ENCODE data around the gene CACNA1F.

CACNA1F gene

GRCh38 chrX:49165901-49166881 lies 66.9 kb downstream of the CACNA1F start:
- Histone ChIP-seq H3K9me3 (ENCODE audit: control insufficient read depth, low read length) (no peaks in the 10 kb centered on the region), H3K4me1 (ENCODE audit: control insufficient read depth, insufficient read depth, low read length, poor library complexity, severe bottlenecking) (peaks cover 2% of the 10 kb centered on the region), H3K27ac (ENCODE audit: low read depth, low read length, severe bottlenecking) (peak overlapping the region; percentile 69), H3K4me3 (ENCODE audit: extremely low read depth, insufficient read depth, low read length, poor library complexity, severe bottlenecking) (peak overlapping the region; percentile 11), H3K36me3 (ENCODE audit: control insufficient read depth, insufficient read depth, low read length) (no peaks in the 10 kb centered on the region)
- 7 to 12% methylated on average over 15 to 44 of the region's 61 CpGs for WGBS, 2 experiments (ENCODE audit: insufficient coverage in 2 of 2)

DNA sequence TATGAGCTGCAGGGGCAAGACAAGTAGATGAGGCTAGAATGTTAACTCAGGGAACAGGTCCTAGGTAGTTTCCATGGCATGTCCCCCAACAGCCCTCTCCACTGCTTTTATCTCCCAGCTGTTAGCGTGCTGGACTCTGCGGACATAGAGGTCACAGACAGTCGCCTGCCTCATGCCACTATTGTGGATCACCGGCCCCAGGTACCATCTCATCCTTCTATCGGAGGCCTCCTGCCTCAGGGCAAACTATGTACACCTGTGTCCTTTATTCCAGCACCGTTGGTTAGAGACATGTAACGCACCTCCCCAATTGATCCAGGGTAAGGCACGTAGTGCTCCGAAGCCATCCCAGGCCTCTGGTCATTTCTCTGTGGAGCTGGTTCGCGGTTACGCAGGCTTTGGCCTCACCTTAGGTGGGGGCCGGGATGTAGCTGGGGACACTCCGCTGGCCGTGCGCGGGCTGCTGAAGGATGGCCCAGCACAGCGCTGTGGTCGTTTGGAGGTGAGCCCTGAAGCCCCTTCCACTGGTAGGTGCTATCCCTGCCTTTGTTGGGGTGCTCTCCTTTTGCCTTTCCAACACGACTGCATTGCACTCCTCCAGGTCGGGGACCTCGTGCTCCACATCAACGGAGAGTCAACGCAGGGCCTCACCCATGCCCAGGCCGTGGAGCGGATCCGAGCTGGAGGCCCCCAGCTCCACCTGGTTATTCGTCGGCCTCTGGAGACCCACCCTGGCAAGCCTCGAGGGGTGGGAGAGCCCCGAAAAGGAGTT lies 68.4 kb downstream of the CACNA1F start:
- H3K36me3 ChIP-seq (ENCODE audit: control insufficient read depth, insufficient read depth, low read length), result no peaks in the 10 kb centered on the region
- no peaks in the 10 kb centered on the region for H3K9me3 ChIP-seq (ENCODE audit: control insufficient read depth, low read length)
- no peak overlapping the region for H3K4me3 ChIP-seq (ENCODE audit: extremely low read depth, insufficient read depth, low read length, poor library complexity, severe bottlenecking)
- H3K27ac ChIP-seq (ENCODE audit: low read depth, low read length, severe bottlenecking), result no peak overlapping the region
- H3K4me1 ChIP-seq (ENCODE audit: control insufficient read depth, insufficient read depth, low read length, poor library complexity, severe bottlenecking), result peaks cover 2% of the 10 kb centered on the region
- WGBS, 2 experiments (ENCODE audit: insufficient coverage in 2 of 2), result 95% methylated on average over 16 to 27 of the region's 31 CpGs

DNA sequence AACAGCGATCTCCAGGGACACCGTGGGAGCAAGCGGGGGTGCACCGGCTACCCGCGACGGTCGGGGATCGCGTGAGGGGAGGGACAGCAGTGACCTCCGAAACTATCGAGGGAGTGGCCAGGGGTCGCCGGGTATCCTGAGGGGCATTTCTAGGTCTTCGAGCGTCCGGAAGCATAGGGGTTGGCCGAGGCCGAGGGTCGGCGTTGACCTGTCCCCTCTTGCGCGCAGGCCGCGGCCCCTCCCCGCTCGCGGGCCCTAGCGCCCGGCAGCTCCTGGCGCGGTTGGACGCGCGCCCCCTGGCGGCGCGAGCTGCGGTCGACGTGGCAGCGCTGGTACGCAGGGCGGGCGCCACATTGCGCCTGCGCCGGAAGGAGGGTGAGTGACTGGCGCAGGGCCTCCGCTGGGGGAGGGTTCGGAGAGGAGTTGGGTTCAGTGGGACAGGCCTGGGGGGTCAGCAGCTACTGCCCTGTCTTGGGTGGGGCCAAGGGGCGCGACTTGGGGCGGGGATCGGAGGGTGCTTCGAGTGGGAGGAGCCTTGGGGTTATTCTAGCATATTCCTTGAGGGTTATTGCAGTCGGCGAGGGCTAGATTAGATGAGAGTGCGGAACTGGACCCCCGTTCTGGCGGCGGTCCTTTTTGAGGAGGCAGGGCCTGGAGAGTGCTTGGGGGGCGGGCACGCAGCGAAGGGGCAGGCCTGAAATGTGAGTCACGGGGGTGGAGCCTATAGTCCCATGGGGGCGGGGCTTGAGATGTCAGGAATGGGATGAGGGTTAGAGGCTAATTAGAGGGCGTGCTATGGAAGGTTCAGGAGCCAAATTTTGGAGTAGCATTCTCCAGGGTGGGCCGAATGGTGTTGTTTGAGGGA lies 69.4 kb downstream of the CACNA1F start:
- H3K4me3 ChIP-seq (ENCODE audit: extremely low read depth, insufficient read depth, low read length, poor library complexity, severe bottlenecking), result peak overlapping the region; percentile 28
- H3K36me3 ChIP-seq (ENCODE audit: control insufficient read depth, insufficient read depth, low read length), result no peaks in the 10 kb centered on the region
- H3K27ac ChIP-seq (ENCODE audit: low read depth, low read length, severe bottlenecking), result peak overlapping the region; percentile 87
- WGBS, 2 experiments (ENCODE audit: insufficient coverage in 2 of 2), result 5 to 19% methylated on average over 20 to 31 of the region's 69 CpGs
- no peaks in the 10 kb centered on the region for H3K9me3 ChIP-seq (ENCODE audit: control insufficient read depth, low read length)
- H3K4me1 ChIP-seq (ENCODE audit: control insufficient read depth, insufficient read depth, low read length, poor library complexity, severe bottlenecking), result peaks cover 2% of the 10 kb centered on the region

GRCh38 chrX:49162620-49163019 lies 70.5 kb downstream of the CACNA1F start, which contains the start of gene MAGIX:
MAGIX (plus strand) TSS chrX:49162758; CDS start chrX:49162890, 132 bp downstream.
- Histone ChIP-seq H3K9me3 (ENCODE audit: control insufficient read depth, low read length) (no peaks in the 10 kb centered on the region), H3K27ac (ENCODE audit: low read depth, low read length, severe bottlenecking) (no peak within 1 kb of the TSS), H3K4me1 (ENCODE audit: control insufficient read depth, insufficient read depth, low read length, poor library complexity, severe bottlenecking) (peaks cover 2% of the 10 kb centered on the region), H3K36me3 (ENCODE audit: control insufficient read depth, insufficient read depth, low read length) (no peaks in the 10 kb centered on the region), H3K4me3 (ENCODE audit: extremely low read depth, insufficient read depth, low read length, poor library complexity, severe bottlenecking) (peak within 1 kb of the TSS; percentile 5)
- 54 to 67% methylated on average over 13 to 14 of the region's 28 CpGs for WGBS, 2 experiments (ENCODE audit: insufficient coverage in 2 of 2)

DNA sequence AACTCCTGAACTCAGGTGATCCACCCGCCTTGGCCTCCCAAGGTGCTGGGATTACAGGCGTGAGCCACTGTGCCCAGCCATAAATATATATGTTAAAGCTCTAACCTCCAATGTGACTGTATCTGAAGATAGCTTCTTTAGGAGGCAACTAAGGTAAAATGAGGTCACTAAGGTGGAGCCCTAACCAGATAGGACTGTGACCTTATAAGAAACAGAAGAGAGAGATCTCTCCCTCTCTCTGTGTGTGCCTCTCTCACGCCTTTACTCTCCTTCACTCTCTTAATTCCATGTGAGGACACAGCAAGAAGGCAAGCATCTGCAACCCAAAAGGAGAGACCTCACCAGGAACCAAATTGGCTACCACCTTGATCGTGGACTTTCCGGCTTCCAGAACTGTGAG lies 71.5 kb downstream of the CACNA1F start:
- H3K36me3 ChIP-seq (ENCODE audit: control insufficient read depth, insufficient read depth, low read length), result no peaks in the 10 kb centered on the region
- no peaks in the 10 kb centered on the region for H3K4me1 ChIP-seq (ENCODE audit: control insufficient read depth, insufficient read depth, low read length, poor library complexity, severe bottlenecking)
- no peaks in the 10 kb centered on the region for H3K9me3 ChIP-seq (ENCODE audit: control insufficient read depth, low read length)
- 83 to 100% methylated on average over 1 to 2 of the region's 5 CpGs for WGBS, 2 experiments (ENCODE audit: insufficient coverage in 2 of 2)
- H3K4me3 ChIP-seq (ENCODE audit: extremely low read depth, insufficient read depth, low read length, poor library complexity, severe bottlenecking), result no peak overlapping the region
- no peak overlapping the region for H3K27ac ChIP-seq (ENCODE audit: low read depth, low read length, severe bottlenecking)

GRCh38 chrX:49160908-49161307 lies 72.2 kb downstream of the CACNA1F start:
- H3K9me3 ChIP-seq (ENCODE audit: control insufficient read depth, low read length), result no peaks in the 10 kb centered on the region
- no CpG with 5 or more reads among the region's 2 CpGs for WGBS, 2 experiments (ENCODE audit: insufficient coverage in 2 of 2)
- H3K27ac ChIP-seq (ENCODE audit: low read depth, low read length, severe bottlenecking), result no peak overlapping the region
- H3K4me3 ChIP-seq (ENCODE audit: extremely low read depth, insufficient read depth, low read length, poor library complexity, severe bottlenecking), result no peak overlapping the region
- H3K4me1 ChIP-seq (ENCODE audit: control insufficient read depth, insufficient read depth, low read length, poor library complexity, severe bottlenecking), result no peaks in the 10 kb centered on the region
- H3K36me3 ChIP-seq (ENCODE audit: control insufficient read depth, insufficient read depth, low read length), result no peaks in the 10 kb centered on the region

- Histone ChIP-seq H3K4me1 (ENCODE audit: control insufficient read depth, insufficient read depth, low read length, poor library complexity, severe bottlenecking) (peaks cover 3% of the 10 kb centered on the region), H3K36me3 (ENCODE audit: control insufficient read depth, insufficient read depth, low read length) (no peaks in the 10 kb centered on the region), H3K4me3 (ENCODE audit: extremely low read depth, insufficient read depth, low read length, poor library complexity, severe bottlenecking) (no peak overlapping the region), H3K27ac (ENCODE audit: low read depth, low read length, severe bottlenecking) (no peak overlapping the region), H3K9me3 (ENCODE audit: control insufficient read depth, low read length) (no peaks in the 10 kb centered on the region)
- 89 to 90% methylated on average over 4 to 22 of the region's 25 CpGs for WGBS, 2 experiments (ENCODE audit: insufficient coverage in 2 of 2)
These were observed 75.9 kb downstream of the CACNA1F start for GRCh38 chrX:49157194-49157593.

- Histone ChIP-seq H3K27ac (ENCODE audit: low read depth, low read length, severe bottlenecking) (peak overlapping the region; percentile 98), H3K9me3 (ENCODE audit: control insufficient read depth, low read length) (no peaks in the 10 kb centered on the region), H3K36me3 (ENCODE audit: control insufficient read depth, insufficient read depth, low read length) (no peaks in the 10 kb centered on the region), H3K4me3 (ENCODE audit: extremely low read depth, insufficient read depth, low read length, poor library complexity, severe bottlenecking) (peak overlapping the region; percentile 35), H3K4me1 (ENCODE audit: control insufficient read depth, insufficient read depth, low read length, poor library complexity, severe bottlenecking) (peaks cover 3% of the 10 kb centered on the region)
- 7 to 12% methylated on average over 19 to 41 of the region's 65 CpGs for WGBS, 2 experiments (ENCODE audit: insufficient coverage in 2 of 2)
These were observed 77.0 kb downstream of the CACNA1F start for GRCh38 chrX:49155900-49156837.

GRCh38 chrX:49155243-49155899 lies 77.8 kb downstream of the CACNA1F start:
- H3K4me1 ChIP-seq (ENCODE audit: control insufficient read depth, insufficient read depth, low read length, poor library complexity, severe bottlenecking), result peaks cover 3% of the 10 kb centered on the region
- peak overlapping the region; percentile 35 for H3K4me3 ChIP-seq (ENCODE audit: extremely low read depth, insufficient read depth, low read length, poor library complexity, severe bottlenecking)
- WGBS, 2 experiments (ENCODE audit: insufficient coverage in 2 of 2), result 0 to 10% methylated on average over 1 to 7 of the region's 18 CpGs
- H3K27ac ChIP-seq (ENCODE audit: low read depth, low read length, severe bottlenecking), result peak overlapping the region; percentile 98
- H3K9me3 ChIP-seq (ENCODE audit: control insufficient read depth, low read length), result no peaks in the 10 kb centered on the region
- no peaks in the 10 kb centered on the region for H3K36me3 ChIP-seq (ENCODE audit: control insufficient read depth, insufficient read depth, low read length)
